Peyer's patch (tissue), 4 donors: Measurements from ENCODE around the gene KLF14.

Source experiments
- CTCF ChIP-seq, 6 experiments: fragments of 450-650 bp in 4 of 6; fragments of 200-600 bp in 2 of 6; sonication (generic) in 1 of 6; IDR thresholded peaks; one replicate each; pipeline ENCODE4 v1.5.1; 2017 to 2019; ENCODE audit warnings: antibody characterized with exemption in 6 of 6, mild to moderate bottlenecking in 3 of 6, moderate library complexity in 1 of 6
- POLR2A ChIP-seq, 2 donors: fragments of 450-650 bp; IDR thresholded peaks; one replicate each; pipeline ENCODE4 v1.5.1; 2017; ENCODE audit warnings: antibody characterized with exemption in 2 of 2, mild to moderate bottlenecking in 2 of 2, moderate library complexity in 2 of 2

DNA sequence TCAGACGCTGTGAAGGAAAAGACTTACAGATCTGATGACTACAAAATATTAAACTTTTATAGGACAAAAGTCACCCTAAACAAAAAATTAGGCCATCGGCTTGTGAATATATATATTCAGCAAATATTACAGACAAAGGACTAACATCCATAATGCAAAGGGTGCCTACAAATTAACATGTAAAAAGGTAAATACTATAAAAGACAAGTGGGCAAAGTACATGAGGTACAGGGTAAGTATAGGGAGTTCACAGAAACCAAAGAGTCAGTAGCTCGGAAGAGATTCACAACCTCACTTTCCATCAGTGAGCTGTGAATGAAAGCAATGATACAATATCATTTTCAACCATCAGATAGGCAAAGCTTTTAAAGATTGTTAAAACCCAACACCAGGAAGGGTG, 16.7 kb upstream of the KLF14 start:
- TF ChIP-seq POLR2A (IDR thresholded peaks at IDR 0.05), result no peak
- no peak for TF ChIP-seq CTCF (IDR thresholded peaks at IDR 0.05)
